ENCODE measurements around the gene BBS4. TPM values are rescaled to one million over a fixed set of nuclear protein-coding genes. Genes with fewer than 3 reads are reported as not detected.
A peak's percentile ranks its signal among the peaks of the same experiment; 100 is the strongest.

Gene BBS4
- total and polyA plus RNA-seq, 9 of the 15 experiments (the other 6 are each of a cell fraction or from before 2014, with no cell fraction given): 25.1 to 80.7 (median 38.9) TPM

GRCh38 chr15:72783004-72783639, 97.1 kb downstream of the BBS4 start (continued):
- TF ChIP-seq ZNF12 (CRISPR knock-in tag; IDR thresholded peaks at IDR 0.05): peak; percentile 79; the same call in 1 of the 2 replicates
- TF ChIP-seq, protein P1, sequence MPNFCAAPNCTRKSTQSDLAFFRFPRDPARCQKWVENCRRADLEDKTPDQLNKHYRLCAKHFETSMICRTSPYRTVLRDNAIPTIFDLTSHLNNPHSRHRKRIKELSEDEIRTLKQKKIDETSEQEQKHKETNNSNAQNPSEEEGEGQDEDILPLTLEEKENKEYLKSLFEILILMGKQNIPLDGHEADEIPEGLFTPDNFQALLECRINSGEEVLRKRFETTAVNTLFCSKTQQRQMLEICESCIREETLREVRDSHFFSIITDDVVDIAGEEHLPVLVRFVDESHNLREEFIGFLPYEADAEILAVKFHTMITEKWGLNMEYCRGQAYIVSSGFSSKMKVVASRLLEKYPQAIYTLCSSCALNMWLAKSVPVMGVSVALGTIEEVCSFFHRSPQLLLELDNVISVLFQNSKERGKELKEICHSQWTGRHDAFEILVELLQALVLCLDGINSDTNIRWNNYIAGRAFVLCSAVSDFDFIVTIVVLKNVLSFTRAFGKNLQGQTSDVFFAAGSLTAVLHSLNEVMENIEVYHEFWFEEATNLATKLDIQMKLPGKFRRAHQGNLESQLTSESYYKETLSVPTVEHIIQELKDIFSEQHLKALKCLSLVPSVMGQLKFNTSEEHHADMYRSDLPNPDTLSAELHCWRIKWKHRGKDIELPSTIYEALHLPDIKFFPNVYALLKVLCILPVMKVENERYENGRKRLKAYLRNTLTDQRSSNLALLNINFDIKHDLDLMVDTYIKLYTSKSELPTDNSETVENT (CRISPR knock-in tag; IDR thresholded peaks at IDR 0.05): no peak
- no peak for TF ChIP-seq NEUROD1 (IDR thresholded peaks at IDR 0.05; ENCODE audit: borderline replicate concordance, low read depth, low read length, partially characterized antibody)
- no peak for TF ChIP-seq GATA2 (CRISPR knock-in tag; IDR thresholded peaks at IDR 0.05)
- TF ChIP-seq SRSF1 (IDR thresholded peaks at IDR 0.05; ENCODE audit: low read depth, low read length): no peak
- TF ChIP-seq MXI1 (IDR thresholded peaks at IDR 0.05; ENCODE audit: low read depth, low read length): no peak
- TF ChIP-seq ZNF212 (CRISPR knock-in tag; IDR thresholded peaks at IDR 0.05): no peak
- TF ChIP-seq ZNF124 (CRISPR knock-in tag; IDR thresholded peaks at IDR 0.05): peak; percentile 50; the same call in 1 of the 2 replicates
- TF ChIP-seq SMAD4 (CRISPR knock-in tag; conservative IDR thresholded peaks at IDR 0.05): 0 out of 2 replicates have a peak, but pooled peaks have one; percentile 18
- no peak for TF ChIP-seq ASH1L (IDR thresholded peaks at IDR 0.05; ENCODE audit: borderline replicate concordance, low read depth, partially characterized antibody)
- no peak for TF ChIP-seq RBM39 (optimal IDR thresholded peaks at IDR 0.05; ENCODE audit: low read depth, low read length)
- TF ChIP-seq CBX2 (IDR thresholded peaks at IDR 0.05; ENCODE audit: insufficient read depth, low read length, poor library complexity, severe bottlenecking): no peak
- TF ChIP-seq, protein P2, sequence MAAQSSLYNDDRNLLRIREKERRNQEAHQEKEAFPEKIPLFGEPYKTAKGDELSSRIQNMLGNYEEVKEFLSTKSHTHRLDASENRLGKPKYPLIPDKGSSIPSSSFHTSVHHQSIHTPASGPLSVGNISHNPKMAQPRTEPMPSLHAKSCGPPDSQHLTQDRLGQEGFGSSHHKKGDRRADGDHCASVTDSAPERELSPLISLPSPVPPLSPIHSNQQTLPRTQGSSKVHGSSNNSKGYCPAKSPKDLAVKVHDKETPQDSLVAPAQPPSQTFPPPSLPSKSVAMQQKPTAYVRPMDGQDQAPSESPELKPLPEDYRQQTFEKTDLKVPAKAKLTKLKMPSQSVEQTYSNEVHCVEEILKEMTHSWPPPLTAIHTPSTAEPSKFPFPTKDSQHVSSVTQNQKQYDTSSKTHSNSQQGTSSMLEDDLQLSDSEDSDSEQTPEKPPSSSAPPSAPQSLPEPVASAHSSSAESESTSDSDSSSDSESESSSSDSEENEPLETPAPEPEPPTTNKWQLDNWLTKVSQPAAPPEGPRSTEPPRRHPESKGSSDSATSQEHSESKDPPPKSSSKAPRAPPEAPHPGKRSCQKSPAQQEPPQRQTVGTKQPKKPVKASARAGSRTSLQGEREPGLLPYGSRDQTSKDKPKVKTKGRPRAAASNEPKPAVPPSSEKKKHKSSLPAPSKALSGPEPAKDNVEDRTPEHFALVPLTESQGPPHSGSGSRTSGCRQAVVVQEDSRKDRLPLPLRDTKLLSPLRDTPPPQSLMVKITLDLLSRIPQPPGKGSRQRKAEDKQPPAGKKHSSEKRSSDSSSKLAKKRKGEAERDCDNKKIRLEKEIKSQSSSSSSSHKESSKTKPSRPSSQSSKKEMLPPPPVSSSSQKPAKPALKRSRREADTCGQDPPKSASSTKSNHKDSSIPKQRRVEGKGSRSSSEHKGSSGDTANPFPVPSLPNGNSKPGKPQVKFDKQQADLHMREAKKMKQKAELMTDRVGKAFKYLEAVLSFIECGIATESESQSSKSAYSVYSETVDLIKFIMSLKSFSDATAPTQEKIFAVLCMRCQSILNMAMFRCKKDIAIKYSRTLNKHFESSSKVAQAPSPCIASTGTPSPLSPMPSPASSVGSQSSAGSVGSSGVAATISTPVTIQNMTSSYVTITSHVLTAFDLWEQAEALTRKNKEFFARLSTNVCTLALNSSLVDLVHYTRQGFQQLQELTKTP (IDR thresholded peaks at IDR 0.05; ENCODE audit: low read depth in 1 of 2, partially characterized antibody in 2 of 2): no peak
- TF ChIP-seq SAP30 (IDR thresholded peaks at IDR 0.05; ENCODE audit: borderline replicate concordance, insufficient read depth, low read depth, low read length, poor library complexity, severe bottlenecking): peak; percentile 94
- TF ChIP-seq NUFIP1 (IDR thresholded peaks at IDR 0.05; ENCODE audit: partially characterized antibody): no peak
- TF ChIP-seq ATF1 (CRISPR knock-in tag; IDR thresholded peaks at IDR 0.05): no peak
- TF ChIP-seq ATF1 (tag; IDR thresholded peaks at IDR 0.05): no peak
- TF ChIP-seq, protein P3, sequence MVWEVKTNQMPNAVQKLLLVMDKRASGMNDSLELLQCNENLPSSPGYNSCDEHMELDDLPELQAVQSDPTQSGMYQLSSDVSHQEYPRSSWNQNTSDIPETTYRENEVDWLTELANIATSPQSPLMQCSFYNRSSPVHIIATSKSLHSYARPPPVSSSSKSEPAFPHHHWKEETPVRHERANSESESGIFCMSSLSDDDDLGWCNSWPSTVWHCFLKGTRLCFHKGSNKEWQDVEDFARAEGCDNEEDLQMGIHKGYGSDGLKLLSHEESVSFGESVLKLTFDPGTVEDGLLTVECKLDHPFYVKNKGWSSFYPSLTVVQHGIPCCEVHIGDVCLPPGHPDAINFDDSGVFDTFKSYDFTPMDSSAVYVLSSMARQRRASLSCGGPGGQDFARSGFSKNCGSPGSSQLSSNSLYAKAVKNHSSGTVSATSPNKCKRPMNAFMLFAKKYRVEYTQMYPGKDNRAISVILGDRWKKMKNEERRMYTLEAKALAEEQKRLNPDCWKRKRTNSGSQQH (CRISPR knock-in tag; IDR thresholded peaks at IDR 0.05): no peak
- TF ChIP-seq ZKSCAN8 (CRISPR knock-in tag; IDR thresholded peaks at IDR 0.05): no peak
- TF ChIP-seq NFIC (IDR thresholded peaks at IDR 0.05): peak; percentile 20; the same call in 1 of the 2 replicates
- TF ChIP-seq NFRKB (IDR thresholded peaks at IDR 0.05; ENCODE audit: low read depth): no peak

All from K562 (cell line).